Panc1 (cell line): Measurements from ENCODE around the gene SCEL.

Source experiments
- CTCF ChIP-seq: fragments of 450-650 bp; IDR thresholded peaks from 2 replicates; pipeline ENCODE4 v1.5.1; 2017; ENCODE audit warnings: mild to moderate bottlenecking
- POLR2AphosphoS5 ChIP-seq: IDR thresholded peaks from 2 replicates; pipeline ENCODE4 v1.6.1; 2012; ENCODE audit warnings: mild to moderate bottlenecking, low read depth, low read length, moderate library complexity
- TCF7L2 ChIP-seq: IDR thresholded peaks from 2 replicates; pipeline ENCODE4 v1.6.1; 2011; ENCODE audit warnings: mild to moderate bottlenecking, low read depth, low read length, inconsistent platforms

GRCh38 chr13:77599351-77599750 lies 63.8 kb downstream of the SCEL start:
- TF ChIP-seq CTCF, result no peak
- no peak for TF ChIP-seq TCF7L2
- TF ChIP-seq POLR2AphosphoS5, result no peak
